HG03460 (cell line): ENCODE measurements around the gene GDPD1.
"Not testable (repeated sequence)": the region's sequence is repeated elsewhere in the genome, so short reads cannot be mapped to it uniquely, and the experiment has no call there.

Experiments
- ATAC-seq: cut with Tn5 transposase; IDR thresholded peaks from one replicate; pipeline ENCODE4 v1.9.1; 2021; ENCODE audit not compliant: unreplicated experiment

GDPD1 gene

GRCh38 chr17:59220328-59221158 is at the start of gene GDPD1:
GDPD1 (plus strand) TSS chr17:59220511; CDS start chr17:59220610, 99 bp downstream.
- ATAC-seq: peak; percentile 95

- ATAC-seq: no peak
These were observed 47.8 kb upstream of the GDPD1 start for GRCh38 chr17:59172436-59173004.

GRCh38 chr17:59174671-59175070 is 45.6 kb upstream of the GDPD1 start:
- ATAC-seq: no peak

- no peak for ATAC-seq
These were observed 45.2 kb upstream of the GDPD1 start for GRCh38 chr17:59175076-59175475.

- ATAC-seq: no peak
These were observed 41.9 kb upstream of the GDPD1 start for GRCh38 chr17:59178266-59178985.

GRCh38 chr17:59179601-59180000 is 40.7 kb upstream of the GDPD1 start:
- not testable (repeated sequence) for ATAC-seq

GRCh38 chr17:59180626-59181025 is 39.7 kb upstream of the GDPD1 start:
- ATAC-seq: no peak

- no peak for ATAC-seq
These were observed 38.8 kb upstream of the GDPD1 start for GRCh38 chr17:59181481-59181880.

- no peak for ATAC-seq
These were observed 34.3 kb upstream of the GDPD1 start for GRCh38 chr17:59185997-59186396.

- no peak for ATAC-seq
These were observed 33.5 kb upstream of the GDPD1 start for GRCh38 chr17:59186850-59187249.

- no peak for ATAC-seq
These were observed 29.5 kb upstream of the GDPD1 start for GRCh38 chr17:59190806-59191205.

- ATAC-seq: no peak
These were observed 26.9 kb upstream of the GDPD1 start for GRCh38 chr17:59193336-59193862.

GRCh38 chr17:59199398-59199797 is 20.9 kb upstream of the GDPD1 start:
- ATAC-seq: no peak

- no peak for ATAC-seq
These were observed 18.0 kb upstream of the GDPD1 start for GRCh38 chr17:59202320-59202719.

- no peak for ATAC-seq
These were observed 941 bp upstream of the GDPD1 start for GRCh38 chr17:59219370-59219769.

GRCh38 chr17:59219992-59220327 is 351 bp upstream of the GDPD1 start:
- no peak for ATAC-seq

- ATAC-seq: no peak
These were observed 992 bp downstream of the GDPD1 start for GRCh38 chr17:59221159-59221847.

- no peak for ATAC-seq
These were observed 3.5 kb downstream of the GDPD1 start for GRCh38 chr17:59223813-59224212.

- ATAC-seq: not testable (repeated sequence)
These were observed 8.3 kb downstream of the GDPD1 start for GRCh38 chr17:59228588-59228987.

GRCh38 chr17:59230764-59231163 is 10.5 kb downstream of the GDPD1 start:
- ATAC-seq: no peak

- ATAC-seq: no peak
These were observed 14.3 kb downstream of the GDPD1 start for GRCh38 chr17:59234631-59235030.
